ENCODE results near the gene DGUOK. TPM values are rescaled to one million over a fixed set of nuclear protein-coding genes. Genes with fewer than 3 reads are reported as not detected.

The DGUOK gene
- total and polyA plus RNA-seq, 10 of the 15 experiments (the other 5 are each of a cell fraction or from before 2014, with no cell fraction given) = 64.4 to 234 (median 91.4) TPM

DNA sequence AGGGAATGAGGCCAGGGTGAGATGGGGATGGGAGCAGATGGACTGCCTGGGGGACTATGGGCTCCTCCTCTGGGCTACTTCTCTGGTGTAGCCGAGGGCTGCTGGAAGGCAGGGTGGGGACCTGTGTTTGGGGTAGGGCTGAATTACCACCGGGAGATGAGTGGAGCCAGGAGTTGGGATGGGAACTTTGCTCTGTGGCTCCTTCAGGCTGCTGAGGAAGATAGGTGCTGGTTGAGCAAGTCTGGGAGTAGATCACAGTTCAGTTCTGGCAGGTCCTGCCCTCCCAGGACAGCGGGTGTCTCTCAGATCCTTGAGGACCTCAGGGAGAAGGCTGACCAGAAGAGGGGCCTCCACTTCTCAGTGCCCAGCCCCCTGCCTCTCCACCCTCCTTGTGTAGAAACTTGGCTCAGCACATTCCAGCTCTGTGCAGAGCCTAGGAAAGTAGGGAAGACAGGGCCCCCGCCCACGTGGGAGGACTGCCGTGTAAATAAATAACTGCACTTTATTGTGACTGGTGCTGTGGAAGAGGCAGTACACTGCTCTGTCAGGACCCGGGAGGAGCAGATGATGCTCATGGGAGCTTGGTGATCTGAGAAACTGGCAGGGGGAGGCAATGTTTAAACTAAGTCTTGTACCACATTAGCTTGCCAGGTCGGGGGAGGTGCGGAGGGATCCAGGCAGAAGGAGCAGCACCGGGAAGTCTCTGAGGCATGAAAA is 73.4 kb downstream of the DGUOK start:
- no peak for TF ChIP-seq CBFB (IDR thresholded peaks at IDR 0.05; ENCODE audit: low read depth)
- TF ChIP-seq, protein P1, sequence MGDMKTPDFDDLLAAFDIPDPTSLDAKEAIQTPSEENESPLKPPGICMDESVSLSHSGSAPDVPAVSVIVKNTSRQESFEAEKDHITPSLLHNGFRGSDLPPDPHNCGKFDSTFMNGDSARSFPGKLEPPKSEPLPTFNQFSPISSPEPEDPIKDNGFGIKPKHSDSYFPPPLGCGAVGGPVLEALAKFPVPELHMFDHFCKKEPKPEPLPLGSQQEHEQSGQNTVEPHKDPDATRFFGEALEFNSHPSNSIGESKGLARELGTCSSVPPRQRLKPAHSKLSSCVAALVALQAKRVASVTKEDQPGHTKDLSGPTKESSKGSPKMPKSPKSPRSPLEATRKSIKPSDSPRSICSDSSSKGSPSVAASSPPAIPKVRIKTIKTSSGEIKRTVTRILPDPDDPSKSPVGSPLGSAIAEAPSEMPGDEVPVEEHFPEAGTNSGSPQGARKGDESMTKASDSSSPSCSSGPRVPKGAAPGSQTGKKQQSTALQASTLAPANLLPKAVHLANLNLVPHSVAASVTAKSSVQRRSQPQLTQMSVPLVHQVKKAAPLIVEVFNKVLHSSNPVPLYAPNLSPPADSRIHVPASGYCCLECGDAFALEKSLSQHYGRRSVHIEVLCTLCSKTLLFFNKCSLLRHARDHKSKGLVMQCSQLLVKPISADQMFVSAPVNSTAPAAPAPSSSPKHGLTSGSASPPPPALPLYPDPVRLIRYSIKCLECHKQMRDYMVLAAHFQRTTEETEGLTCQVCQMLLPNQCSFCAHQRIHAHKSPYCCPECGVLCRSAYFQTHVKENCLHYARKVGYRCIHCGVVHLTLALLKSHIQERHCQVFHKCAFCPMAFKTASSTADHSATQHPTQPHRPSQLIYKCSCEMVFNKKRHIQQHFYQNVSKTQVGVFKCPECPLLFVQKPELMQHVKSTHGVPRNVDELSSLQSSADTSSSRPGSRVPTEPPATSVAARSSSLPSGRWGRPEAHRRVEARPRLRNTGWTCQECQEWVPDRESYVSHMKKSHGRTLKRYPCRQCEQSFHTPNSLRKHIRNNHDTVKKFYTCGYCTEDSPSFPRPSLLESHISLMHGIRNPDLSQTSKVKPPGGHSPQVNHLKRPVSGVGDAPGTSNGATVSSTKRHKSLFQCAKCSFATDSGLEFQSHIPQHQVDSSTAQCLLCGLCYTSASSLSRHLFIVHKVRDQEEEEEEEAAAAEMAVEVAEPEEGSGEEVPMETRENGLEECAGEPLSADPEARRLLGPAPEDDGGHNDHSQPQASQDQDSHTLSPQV (IDR thresholded peaks at IDR 0.05) = no peak
- no peak for TF ChIP-seq RFX5 (IDR thresholded peaks at IDR 0.05; ENCODE audit: low read depth, low read length)
- no peak for TF ChIP-seq RAD51 (IDR thresholded peaks at IDR 0.05)
- no peak for TF ChIP-seq EED (IDR thresholded peaks at IDR 0.05; ENCODE audit: low read depth)
- no peak for TF ChIP-seq MEF2B (IDR thresholded peaks at IDR 0.05; ENCODE audit: partially characterized antibody, poor library complexity, severe bottlenecking)
- no peak for TF ChIP-seq ZNF217 (IDR thresholded peaks at IDR 0.05)
- TF ChIP-seq TCF12 (IDR thresholded peaks at IDR 0.05; ENCODE audit: low read depth, low read length) = no peak
- TF ChIP-seq NBN (IDR thresholded peaks at IDR 0.05) = no peak
- H3K9me3 ChIP-seq (replicated peaks; ENCODE audit: control insufficient read depth, insufficient read depth, low read length) = no peaks in the 10 kb centered on the region
- H3K4me2 ChIP-seq (ENCODE audit: control insufficient read depth, insufficient read depth) = peak overlapping the region; percentile 28; the same call in 1 of the 2 replicates
- H3K36me3 ChIP-seq (ENCODE audit: control insufficient read depth in 2 of 2, insufficient read depth in 2 of 2, low read length in 1 of 2) = peaks cover 13 to 23% of the 10 kb centered on the region in 2 experiments; a peak in 3 of 4 replicates
- peaks cover 97% of the 10 kb centered on the region for H3K79me2 ChIP-seq (ENCODE audit: control insufficient read depth, insufficient read depth, low read length)
- ATAC-seq (no peak), FAIRE-seq (no peak), DNase-seq (ENCODE audit: low read depth, low spot score) (no peak)
- RAD21 ChIA-PET (ENCODE audit: unreplicated experiment) = interaction anchor here (1.0 to 3.8 kb wide), 11 partner anchors 12 to 173 kb away, joined by 3 to 48 read pairs (median 7); partner anchors contain the start of genes BOLA3 and STAMBP
- intact Hi-C loops (cut with micrococcal nuclease; ENCODE audit: unreplicated experiment) (loop anchor here (5.0 kb wide), 1 partner anchor 77 kb away; no protein-coding TSS in a partner anchor), in situ Hi-C loops (cut with MboI) (no loop called here)
- no peak overlapping the region for H3K9ac ChIP-seq (ENCODE audit: control insufficient read depth, insufficient read depth, low read length)
- H4K20me1 ChIP-seq (ENCODE audit: control insufficient read depth, insufficient read depth) = peaks cover 26% of the 10 kb centered on the region
- SMC1A ChIA-PET (ENCODE audit: uncharacterized antibody, unreplicated experiment) = interaction anchor here (0.6 to 3.9 kb wide), 15 partner anchors 11 to 176 kb away, joined by 3 to 25 read pairs (median 5); no protein-coding TSS in a partner anchor
- POLR2A ChIA-PET = interaction anchor here (1.0 to 2.7 kb wide), 6 partner anchors 9 to 172 kb away, joined by 3 to 19 read pairs (median 6); partner anchors contain the start of gene STAMBP
- no peak overlapping the region for H2AFZ ChIP-seq (ENCODE audit: control insufficient read depth, low read depth, low read length)
- no peaks in the 10 kb centered on the region for H3K27me3 ChIP-seq (replicated peaks in 1 of 2; ENCODE audit: control insufficient read depth in 2 of 2, insufficient read depth in 2 of 2, low read length in 1 of 2)
- WGBS (ENCODE audit: insufficient coverage, insufficient replicate concordance, low lambda C conversion rate, missing lambda C conversion rate) = 78% methylated on average over 10 of the region's 10 CpGs
- H3K4me1 ChIP-seq (ENCODE audit: control insufficient read depth, insufficient read depth, low read length) = peaks cover 30% of the 10 kb centered on the region
- BruUV-seq (replicated peaks) = no TSS peak
- H3K4me3 ChIP-seq = peak overlapping the region; percentile 16; the same call in 1 of the 2 replicates
- CTCF ChIA-PET = interaction anchor here (1.0 to 2.3 kb wide), 7 partner anchors 11 to 176 kb away, joined by 3 to 18 read pairs (median 9); no protein-coding TSS in a partner anchor
- H3K27ac ChIP-seq (ENCODE audit: control insufficient read depth, insufficient read depth) = no peak overlapping the region

Data from GM12878 (cell line).